Left kidney (tissue), 8 donors: ENCODE data around the gene CCDC136. TPM values are rescaled to one million over a fixed set of nuclear protein-coding genes. Genes with fewer than 3 reads are reported as not detected.

Source experiments
- DNase-seq: peaks from one replicate; pipeline ENCODE4 v3.0.0-alpha.2; 2013
- long read RNA-seq, 8 donors: transcript quantifications; one replicate each; lab custom pipeline, GENCODE V29; 2026
- polyA plus RNA-seq: library from polyadenylated mRNA; unstranded; fragments of 120-200 nt; gene quantifications from one replicate; pipeline ENCODE4 v1.2.1, GENCODE V29; 2013; ENCODE audit not compliant: insufficient read length

CCDC136 gene
- 26.3 TPM for polyA plus RNA-seq
- long read RNA-seq, donor 1 = 0 reads
- long read RNA-seq, donor 2 = 0 reads
- long read RNA-seq, donor 3 = 0 reads
- long read RNA-seq, donor 4 = 0 reads
- long read RNA-seq, donor 5 = 0 reads
- long read RNA-seq, donor 6 = 0 reads
- long read RNA-seq, donor 7 = 0 reads
- long read RNA-seq, donor 8 = 0 reads

- DNase-seq = peak; percentile 49
Measured at GRCh38 chr7:128791121-128791971, at the start of gene CCDC136. CCDC136 (plus strand) TSS chr7:128791968; CDS start chr7:128792412, 444 bp downstream.

- DNase-seq = no peak
Measured at GRCh38 chr7:128742206-128742605, 49.6 kb upstream of the CCDC136 start.

- no peak for DNase-seq
Measured at GRCh38 chr7:128743112-128743772, 48.5 kb upstream of the CCDC136 start.

GRCh38 chr7:128744366-128744905 is 47.3 kb upstream of the CCDC136 start:
- DNase-seq = no peak

- no peak for DNase-seq
Measured at GRCh38 chr7:128745706-128746105, 46.1 kb upstream of the CCDC136 start.

- no peak for DNase-seq
Measured at GRCh38 chr7:128747327-128748079, 44.3 kb upstream of the CCDC136 start.

- DNase-seq = no peak
Measured at GRCh38 chr7:128752251-128752650, 39.5 kb upstream of the CCDC136 start.

GRCh38 chr7:128755075-128755818 is 36.5 kb upstream of the CCDC136 start:
- DNase-seq = no peak

GRCh38 chr7:128755819-128756476 is 35.8 kb upstream of the CCDC136 start:
- no peak for DNase-seq

- DNase-seq = no peak
Measured at GRCh38 chr7:128757203-128757602, 34.6 kb upstream of the CCDC136 start.

- no peak for DNase-seq
Measured at GRCh38 chr7:128758553-128758952, 33.2 kb upstream of the CCDC136 start.

GRCh38 chr7:128759242-128759641 is 32.5 kb upstream of the CCDC136 start:
- DNase-seq = no peak

GRCh38 chr7:128763541-128763940 is 28.2 kb upstream of the CCDC136 start:
- no peak for DNase-seq

GRCh38 chr7:128767475-128768110 is 24.2 kb upstream of the CCDC136 start:
- no peak for DNase-seq

GRCh38 chr7:128770233-128770632 is 21.5 kb upstream of the CCDC136 start:
- DNase-seq = no peak

GRCh38 chr7:128773604-128774003 is 18.2 kb upstream of the CCDC136 start:
- no peak for DNase-seq

GRCh38 chr7:128774029-128774689 is 17.6 kb upstream of the CCDC136 start:
- DNase-seq = no peak

- DNase-seq = no peak
Measured at GRCh38 chr7:128774921-128775320, 16.8 kb upstream of the CCDC136 start.

GRCh38 chr7:128775744-128776474 is 15.9 kb upstream of the CCDC136 start, which contains the start of gene OPN1SW:
OPN1SW (minus strand) TSS chr7:128775794; CDS start chr7:128775781, 13 bp downstream.
- DNase-seq = no peak
